Neuronal stem cell (in vitro differentiated cells): ENCODE results near the gene WWOX.

ENCODE experiments used
- DNase-seq: peaks from one replicate; pipeline ENCODE4 v3.0.0-alpha.2; 2013; ENCODE audit warnings: low spot score
- H2AFZ ChIP-seq: one replicate; pipeline ENCODE4 v1.6.1; 2013; ENCODE audit warnings: mild to moderate bottlenecking, low read length, inconsistent platforms
- H2AK5ac ChIP-seq: 2 replicates; pipeline ENCODE4 v1.6.1; 2013; ENCODE audit warnings: low read depth, mild to moderate bottlenecking, inconsistent platforms, low read length, moderate library complexity, mixed read lengths
- H2BK120ac ChIP-seq: 2 replicates; pipeline ENCODE4 v1.6.1; 2013; ENCODE audit warnings: low read depth, mild to moderate bottlenecking, inconsistent platforms, low read length, moderate library complexity, mixed read lengths
- H2BK12ac ChIP-seq: one replicate; pipeline ENCODE4 v1.6.1; 2013; ENCODE audit warnings: low read length, inconsistent platforms
- H2BK15ac ChIP-seq: 2 replicates; pipeline ENCODE4 v1.6.1; 2013; ENCODE audit warnings: mild to moderate bottlenecking, low read length, inconsistent platforms, mixed read lengths
- H2BK5ac ChIP-seq: one replicate; pipeline ENCODE4 v1.6.1; 2013; ENCODE audit warnings: inconsistent platforms, mild to moderate bottlenecking, low read length, moderate library complexity
- H3K14ac ChIP-seq: one replicate; pipeline ENCODE4 v1.6.1; 2013; ENCODE audit warnings: low read length, inconsistent platforms
- H3K18ac ChIP-seq: 2 replicates; pipeline ENCODE4 v1.6.1; 2013; ENCODE audit warnings: low read length, inconsistent platforms
- H3K23ac ChIP-seq: 2 replicates; pipeline ENCODE4 v1.6.1; 2013; ENCODE audit warnings: low read depth, mild to moderate bottlenecking, mixed read lengths, low read length, inconsistent platforms; ENCODE audit not compliant: poor library complexity
- H3K27ac ChIP-seq: replicated peaks from 3 replicates; pipeline ENCODE4 v1.5.1; 2013; ENCODE audit warnings: low read length, inconsistent platforms
- H3K27me3 ChIP-seq, 3 experiments: 2 replicates each; pipeline ENCODE4 v1.6.1; 2013; ENCODE audit warnings: low read length in 3 of 3, mild to moderate bottlenecking in 2 of 3, inconsistent platforms in 1 of 3, low read depth in 1 of 3, mixed read lengths in 1 of 3, moderate library complexity in 1 of 3; ENCODE audit not compliant: control insufficient read depth in 3 of 3, insufficient read depth in 3 of 3
- H3K36me3 ChIP-seq, 2 donors: replicated peaks in 1 of 2; 2 replicates each; pipeline ENCODE4 v1.6.1; 2013; ENCODE audit warnings: low read length in 2 of 2; ENCODE audit not compliant: control insufficient read depth in 2 of 2, insufficient read depth in 2 of 2
- H3K4ac ChIP-seq: 2 replicates; pipeline ENCODE4 v1.6.1; 2013; ENCODE audit warnings: inconsistent platforms, mild to moderate bottlenecking, low read length, moderate library complexity
- H3K4me1 ChIP-seq, 2 donors: 1 replicate in 1 of 2; 2 replicates in 1 of 2; pipeline ENCODE4 v1.6.1; 2013; ENCODE audit warnings: low read length in 2 of 2, low read depth in 1 of 2; ENCODE audit not compliant: control insufficient read depth in 2 of 2, insufficient read depth in 1 of 2
- H3K4me2 ChIP-seq: one replicate; pipeline ENCODE4 v1.6.1; 2013; ENCODE audit warnings: mild to moderate bottlenecking, low read length, inconsistent platforms; ENCODE audit not compliant: insufficient read depth, poor library complexity, severe bottlenecking
- H3K4me3 ChIP-seq, 2 donors: 2 replicates each; pipeline ENCODE4 v1.5.1; 2013; ENCODE audit warnings: low read length in 2 of 2, mild to moderate bottlenecking in 2 of 2, inconsistent platforms in 1 of 2, moderate library complexity in 1 of 2
- H3K79me1 ChIP-seq: one replicate; pipeline ENCODE4 v1.6.1; 2013; ENCODE audit warnings: low read depth, mild to moderate bottlenecking, inconsistent platforms, low read length, moderate library complexity
- H3K9ac ChIP-seq: one replicate; pipeline ENCODE4 v1.6.1; 2013; ENCODE audit warnings: mild to moderate bottlenecking, low read depth, low read length, inconsistent platforms; ENCODE audit not compliant: poor library complexity
- H3K9me3 ChIP-seq, 2 donors: replicated peaks in 1 of 2; 2 replicates each; pipeline versions ENCODE3 to v1.6.1; 2013; ENCODE audit warnings: low read length in 2 of 2, mild to moderate bottlenecking in 2 of 2, inconsistent platforms in 1 of 2, low read depth in 1 of 2, mixed read lengths in 1 of 2, moderate library complexity in 1 of 2; ENCODE audit not compliant: control insufficient read depth in 2 of 2, insufficient read depth in 1 of 2
- H4K8ac ChIP-seq: one replicate; pipeline ENCODE4 v1.6.1; 2013; ENCODE audit warnings: low read depth, mild to moderate bottlenecking, inconsistent platforms, low read length, moderate library complexity
- H4K91ac ChIP-seq: one replicate; pipeline ENCODE4 v1.6.1; 2013; ENCODE audit warnings: low read length, low read depth, mild to moderate bottlenecking, inconsistent platforms; ENCODE audit not compliant: poor library complexity
- WGBS, 2 donors: extraction: QIAGEN DNeasy Blood & Tissue Kit; methylation state at CpG; one replicate each; pipeline ENCODE4 v1.1.7; 2013; ENCODE audit warnings: missing lambda C conversion rate in 2 of 2, mixed read lengths in 1 of 2; ENCODE audit not compliant: insufficient read length in 2 of 2, insufficient replicate concordance in 1 of 2; ENCODE audit errors: extremely low coverage in 2 of 2; 5-methylcytosine and 5-hydroxymethylcytosine counted together

WWOX gene

DNA sequence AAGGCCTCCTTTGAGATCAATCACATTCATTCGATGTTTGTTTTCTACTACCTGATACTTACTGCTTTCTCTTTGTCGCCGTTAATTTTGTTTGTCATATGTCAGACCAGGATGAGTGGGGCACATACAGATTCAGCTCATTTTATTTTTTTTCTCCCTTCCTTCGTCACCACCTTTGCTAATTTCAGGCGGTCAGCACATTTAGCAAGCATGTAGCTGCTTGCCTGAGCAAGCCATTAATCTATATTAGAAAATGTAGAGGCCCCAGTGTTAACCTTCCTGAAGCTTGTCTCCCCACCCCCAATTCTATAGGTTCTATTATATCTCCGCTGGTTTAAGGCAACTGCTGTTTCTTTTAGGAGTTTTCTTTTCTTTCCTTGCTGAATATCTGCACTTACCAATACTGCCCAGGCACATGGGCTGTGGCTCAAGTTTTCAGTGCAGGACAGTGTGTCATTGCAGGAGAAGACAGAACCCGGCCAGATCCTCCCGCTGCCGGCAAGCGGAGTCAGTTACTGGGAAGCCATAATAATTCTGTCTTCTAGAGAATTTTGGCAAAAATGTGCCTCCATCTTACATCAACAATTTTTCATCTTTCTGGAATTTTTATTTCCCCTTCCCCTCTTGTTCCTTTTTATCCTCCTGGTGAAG, 714.3 kb downstream of the WWOX start:
- no peaks in the 10 kb centered on the region for H3K9me3 ChIP-seq
- H3K9ac ChIP-seq: no peak overlapping the region
- no peak overlapping the region for H3K27ac ChIP-seq
- H3K36me3 ChIP-seq: no peaks in the 10 kb centered on the region
- H3K14ac ChIP-seq: no peak overlapping the region
- H2BK12ac ChIP-seq: no peak overlapping the region
- H2BK5ac ChIP-seq: no peak overlapping the region
- H3K23ac ChIP-seq: no peak overlapping the region
- H3K27me3 ChIP-seq: no peaks in the 10 kb centered on the region
- no peak overlapping the region for H4K8ac ChIP-seq
- H4K91ac ChIP-seq: no peak overlapping the region
- DNase-seq: no peak
- no peak overlapping the region for H3K18ac ChIP-seq
- H3K4me3 ChIP-seq: no peak overlapping the region
- no CpG with 5 or more reads among the region's 10 CpGs for WGBS, 2 donors
- H2AK5ac ChIP-seq: no peak overlapping the region
- no peaks in the 10 kb centered on the region for H3K79me1 ChIP-seq
- H3K4me1 ChIP-seq: peaks cover 13 to 21% of the 10 kb centered on the region in 2 donors
- H2BK120ac ChIP-seq: no peak overlapping the region
- peak overlapping the region; percentile 50 for H2AFZ ChIP-seq
- H3K4me2 ChIP-seq: no peak overlapping the region
- H3K4ac ChIP-seq: no peak overlapping the region
- H2BK15ac ChIP-seq: no peak overlapping the region

DNA sequence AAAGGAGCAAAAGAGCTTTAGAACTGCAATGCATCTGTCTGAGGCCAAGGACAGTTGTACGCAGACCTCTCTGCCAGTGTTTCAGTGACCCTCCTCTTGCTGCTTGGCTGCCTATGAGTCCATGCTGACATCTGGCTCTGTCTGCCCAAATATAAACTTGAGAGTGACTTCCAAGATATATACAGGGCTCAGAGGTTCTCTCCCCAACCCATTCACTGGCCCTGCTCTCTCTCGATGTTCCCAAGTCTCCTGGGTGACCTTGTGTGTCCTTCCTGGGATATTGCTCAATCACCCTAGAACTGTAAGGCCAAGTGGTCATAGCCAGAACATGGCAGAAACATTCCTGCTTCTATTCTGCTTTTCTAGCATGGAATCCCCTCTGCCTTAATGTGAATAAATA, 716.3 kb downstream of the WWOX start:
- no CpG with 5 or more reads among the region's 2 CpGs for WGBS, 2 donors

DNA sequence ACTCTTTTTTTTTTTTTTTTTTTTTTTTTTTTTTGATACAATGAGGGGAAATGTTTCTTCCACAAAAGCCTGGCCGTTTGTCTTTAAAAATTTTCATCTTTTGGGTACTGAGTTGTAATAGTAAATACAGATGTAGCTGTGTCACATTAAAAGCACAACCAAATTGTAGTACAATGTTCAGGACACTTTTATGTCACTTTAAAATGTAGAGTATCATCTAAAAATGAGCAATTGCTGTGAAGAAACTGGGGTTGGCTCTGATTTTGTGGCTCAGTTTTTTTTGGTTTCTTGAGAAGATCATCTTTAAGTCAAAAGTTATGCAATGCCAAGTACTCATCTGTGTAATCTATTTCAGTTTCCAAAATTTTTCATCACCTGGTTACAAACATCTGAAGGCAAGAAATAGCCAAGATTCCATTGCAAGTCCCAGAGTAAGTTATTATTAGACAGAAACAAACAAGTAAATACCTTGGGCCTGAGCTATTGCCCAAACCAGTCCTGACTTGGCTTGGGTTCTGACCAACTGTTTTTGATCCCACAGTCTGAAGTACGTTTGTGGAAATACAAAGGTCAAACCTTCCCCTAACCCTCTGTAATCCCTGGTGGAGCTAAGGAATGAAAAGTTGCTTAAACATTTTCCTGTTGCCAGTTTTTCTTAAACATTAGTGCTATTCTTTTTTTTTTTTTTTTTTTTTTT, 717.2 kb downstream of the WWOX start:
- Histone ChIP-seq H3K4ac (no peak overlapping the region), H4K91ac (no peak overlapping the region), H2BK12ac (no peak overlapping the region), H3K23ac (no peak overlapping the region), H4K8ac (no peak overlapping the region), H3K36me3 (no peaks in the 10 kb centered on the region), H3K4me3 (no peak overlapping the region), H3K27me3 (no peaks in the 10 kb centered on the region), H3K27ac (no peak overlapping the region), H2BK5ac (no peak overlapping the region), H3K9me3 (peaks cover 0 to 2% of the 10 kb centered on the region in 2 donors), H2BK15ac (no peak overlapping the region), H2BK120ac (no peak overlapping the region), H3K18ac (no peak overlapping the region), H2AK5ac (no peak overlapping the region), H3K4me2 (no peak overlapping the region), H3K79me1 (no peaks in the 10 kb centered on the region), H3K14ac (no peak overlapping the region), H3K4me1 (peaks cover 7 to 12% of the 10 kb centered on the region in 2 donors), H3K9ac (no peak overlapping the region), H2AFZ (no peak overlapping the region)
- DNase-seq: no peak
- no CpG with 5 or more reads among the region's 2 CpGs for WGBS, 2 donors

More for the DNA sequence above, 716.3 kb downstream of the WWOX start:
- Histone ChIP-seq H2BK120ac (no peak overlapping the region), H3K4ac (no peak overlapping the region), H3K18ac (no peak overlapping the region), H3K4me1 (peaks cover 7 to 12% of the 10 kb centered on the region in 2 donors), H3K4me3 (no peak overlapping the region), H3K79me1 (no peaks in the 10 kb centered on the region), H3K23ac (no peak overlapping the region), H2BK12ac (no peak overlapping the region), H4K91ac (no peak overlapping the region), H3K36me3 (no peaks in the 10 kb centered on the region), H2AK5ac (no peak overlapping the region), H3K27ac (no peak overlapping the region), H2BK15ac (no peak overlapping the region), H2AFZ (peak overlapping the region; percentile 12), H3K27me3 (no peaks in the 10 kb centered on the region), H2BK5ac (no peak overlapping the region), H3K4me2 (no peak overlapping the region), H4K8ac (no peak overlapping the region), H3K9me3 (peaks cover 0 to 2% of the 10 kb centered on the region in 2 donors), H3K14ac (no peak overlapping the region), H3K9ac (no peak overlapping the region)
- no peak for DNase-seq

DNA sequence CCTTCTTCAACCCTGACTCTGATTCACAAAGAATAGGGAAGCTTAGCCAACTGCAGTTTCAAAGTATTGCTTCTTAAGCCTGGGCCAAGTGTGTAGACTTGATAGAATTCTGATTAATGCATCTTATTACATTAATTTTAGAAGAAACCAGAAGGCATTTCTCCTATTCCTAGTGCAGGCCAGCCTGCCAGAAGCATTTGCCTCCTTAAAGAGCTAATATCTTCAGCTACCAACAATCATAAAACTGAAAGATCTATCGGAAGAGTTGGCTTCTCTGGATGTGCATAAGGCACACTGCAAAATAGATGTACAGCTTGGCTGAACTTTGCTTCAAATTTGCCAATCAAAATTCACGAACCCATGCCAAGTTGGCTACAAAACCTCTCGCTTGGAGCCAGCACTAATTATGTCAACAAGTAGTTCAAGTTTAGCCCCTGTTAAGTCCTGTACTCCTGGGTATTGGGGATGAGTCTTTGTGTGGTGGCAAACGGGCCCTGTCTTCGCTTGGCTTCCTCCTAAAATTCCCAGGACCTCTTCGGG, 717.8 kb downstream of the WWOX start:
- H3K14ac ChIP-seq: no peak overlapping the region
- H2AK5ac ChIP-seq: no peak overlapping the region
- no peak overlapping the region for H3K23ac ChIP-seq
- H3K18ac ChIP-seq: no peak overlapping the region
- no peak overlapping the region for H3K4me3 ChIP-seq
- no peak overlapping the region for H2BK120ac ChIP-seq
- no peak overlapping the region for H2BK12ac ChIP-seq
- H3K4me1 ChIP-seq: peaks cover 7 to 12% of the 10 kb centered on the region in 2 donors
- H4K8ac ChIP-seq: no peak overlapping the region
- no peak overlapping the region for H3K9ac ChIP-seq
- no peak overlapping the region for H4K91ac ChIP-seq
- H3K4me2 ChIP-seq: no peak overlapping the region
- peaks cover 0 to 2% of the 10 kb centered on the region in 2 donors for H3K9me3 ChIP-seq
- H2AFZ ChIP-seq: no peak overlapping the region
- H2BK15ac ChIP-seq: no peak overlapping the region
- no peak overlapping the region for H2BK5ac ChIP-seq
- no peaks in the 10 kb centered on the region for H3K79me1 ChIP-seq
- no CpG with 5 or more reads among the region's 6 CpGs for WGBS, 2 donors
- H3K27ac ChIP-seq: no peak overlapping the region
- no peaks in the 10 kb centered on the region for H3K36me3 ChIP-seq
- H3K27me3 ChIP-seq: no peaks in the 10 kb centered on the region
- no peak overlapping the region for H3K4ac ChIP-seq
- DNase-seq: no peak
